Measurements from ENCODE around the gene BRIP1.

BRIP1 gene

DNA sequence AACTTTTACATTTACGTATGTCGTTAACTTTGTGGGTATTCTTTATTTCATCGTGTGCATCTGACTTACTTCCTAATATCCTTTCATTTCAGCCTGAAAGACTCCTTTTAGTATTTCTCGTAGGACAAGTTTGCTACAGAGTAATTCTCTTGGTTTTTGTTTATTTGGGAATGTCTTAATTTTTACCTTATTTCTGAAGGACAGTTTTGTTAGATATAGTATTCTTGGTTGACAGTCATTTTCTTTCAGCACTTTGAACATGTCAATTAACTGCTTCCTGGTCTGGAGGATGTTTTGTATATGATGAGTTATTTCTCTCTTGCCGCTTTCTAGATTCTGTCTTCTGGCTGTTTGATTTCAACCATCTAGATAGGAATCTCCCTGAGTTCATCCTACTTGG is 163.1 kb downstream of the BRIP1 start (continued):
- TF ChIP-seq, protein P1, sequence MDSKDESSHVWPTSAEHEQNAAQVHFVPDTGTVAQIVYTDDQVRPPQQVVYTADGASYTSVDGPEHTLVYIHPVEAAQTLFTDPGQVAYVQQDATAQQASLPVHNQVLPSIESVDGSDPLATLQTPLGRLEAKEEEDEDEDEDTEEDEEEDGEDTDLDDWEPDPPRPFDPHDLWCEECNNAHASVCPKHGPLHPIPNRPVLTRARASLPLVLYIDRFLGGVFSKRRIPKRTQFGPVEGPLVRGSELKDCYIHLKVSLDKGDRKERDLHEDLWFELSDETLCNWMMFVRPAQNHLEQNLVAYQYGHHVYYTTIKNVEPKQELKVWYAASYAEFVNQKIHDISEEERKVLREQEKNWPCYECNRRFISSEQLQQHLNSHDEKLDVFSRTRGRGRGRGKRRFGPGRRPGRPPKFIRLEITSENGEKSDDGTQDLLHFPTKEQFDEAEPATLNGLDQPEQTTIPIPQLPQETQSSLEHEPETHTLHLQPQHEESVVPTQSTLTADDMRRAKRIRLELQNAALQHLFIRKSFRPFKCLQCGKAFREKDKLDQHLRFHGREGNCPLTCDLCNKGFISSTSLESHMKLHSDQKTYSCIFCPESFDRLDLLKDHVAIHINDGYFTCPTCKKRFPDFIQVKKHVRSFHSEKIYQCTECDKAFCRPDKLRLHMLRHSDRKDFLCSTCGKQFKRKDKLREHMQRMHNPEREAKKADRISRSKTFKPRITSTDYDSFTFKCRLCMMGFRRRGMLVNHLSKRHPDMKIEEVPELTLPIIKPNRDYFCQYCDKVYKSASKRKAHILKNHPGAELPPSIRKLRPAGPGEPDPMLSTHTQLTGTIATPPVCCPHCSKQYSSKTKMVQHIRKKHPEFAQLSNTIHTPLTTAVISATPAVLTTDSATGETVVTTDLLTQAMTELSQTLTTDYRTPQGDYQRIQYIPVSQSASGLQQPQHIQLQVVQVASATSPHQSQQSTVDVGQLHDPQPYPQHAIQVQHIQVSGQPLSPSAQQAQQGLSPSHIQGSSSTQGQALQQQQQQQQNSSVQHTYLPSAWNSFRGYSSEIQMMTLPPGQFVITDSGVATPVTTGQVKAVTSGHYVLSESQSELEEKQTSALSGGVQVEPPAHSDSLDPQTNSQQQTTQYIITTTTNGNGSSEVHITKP (tag by site-specific recombination; IDR thresholded peaks at IDR 0.05): no peak
- TF ChIP-seq ZNF624 (tag by site-specific recombination; IDR thresholded peaks at IDR 0.05) (no peak), ZNF221 (tag by site-specific recombination; IDR thresholded peaks at IDR 0.05; ENCODE audit: borderline replicate concordance) (no peak), ZNF626 (tag by site-specific recombination; IDR thresholded peaks at IDR 0.05) (no peak)

DNA sequence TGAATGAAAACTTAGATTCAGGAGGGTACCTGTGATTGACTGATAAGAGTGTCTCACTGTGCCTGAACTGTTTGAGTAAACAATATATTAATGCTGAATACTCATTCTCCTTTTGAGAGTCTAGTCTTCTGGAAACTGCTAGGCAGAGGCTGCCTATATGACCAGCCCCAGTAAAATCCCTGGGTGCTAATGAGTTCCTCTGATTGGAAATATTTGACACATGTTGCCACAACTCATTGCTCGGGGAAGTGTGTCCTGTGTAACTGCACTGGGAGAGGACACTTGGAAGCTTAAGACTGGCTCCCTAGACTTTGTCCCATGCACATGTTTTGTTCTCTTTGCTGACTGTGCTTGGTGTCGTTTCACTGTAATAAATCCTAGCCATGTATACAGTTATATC is 163.6 kb downstream of the BRIP1 start:
- ChIA-PET POLR2A (no interaction called here), CTCF (interaction anchor here (0.6 kb wide), 1 partner anchor 63 kb away, joined by 6 read pairs; no protein-coding TSS in a partner anchor)
- Histone ChIP-seq H3K4me1 (ENCODE audit: control insufficient read depth, insufficient read depth, low read length) (no peaks in the 10 kb centered on the region), H3K4me3 (ENCODE audit: low read depth, low read length) (no peak overlapping the region), H3K36me3 (ENCODE audit: control insufficient read depth in 2 of 2, insufficient read depth in 1 of 2, low read length in 2 of 2) (no peaks in the 10 kb centered on the region), H3K27ac (ENCODE audit: extremely low read depth, low read depth, low read length) (no peak overlapping the region), H3K9me3 (ENCODE audit: control insufficient read depth, insufficient read depth, low read depth, low read length) (peaks cover 3% of the 10 kb centered on the region; the same call in 1 of the 2 replicates)
- TF ChIP-seq ZNF416 (tag by site-specific recombination; IDR thresholded peaks at IDR 0.05) (no peak), ZSCAN16 (tag by site-specific recombination; IDR thresholded peaks at IDR 0.05) (no peak), ZNF221 (tag by site-specific recombination; IDR thresholded peaks at IDR 0.05; ENCODE audit: borderline replicate concordance) (no peak), YY1 (tag by site-specific recombination; IDR thresholded peaks at IDR 0.05) (no peak), ZSCAN30 (tag by site-specific recombination; IDR thresholded peaks at IDR 0.05) (no peak), SP7 (tag by site-specific recombination; IDR thresholded peaks at IDR 0.05) (no peak), SCRT1 (tag by site-specific recombination; IDR thresholded peaks at IDR 0.05; ENCODE audit: borderline replicate concordance) (no peak), ZNF654 (tag by site-specific recombination; IDR thresholded peaks at IDR 0.05; ENCODE audit: low read depth) (no peak), ZNF114 (tag by site-specific recombination; IDR thresholded peaks at IDR 0.05) (no peak), ZNF239 (tag by site-specific recombination; IDR thresholded peaks at IDR 0.05) (no peak), ZNF549 (tag by site-specific recombination; IDR thresholded peaks at IDR 0.05) (no peak), ZFP3 (tag by site-specific recombination; IDR thresholded peaks at IDR 0.05; ENCODE audit: low read depth) (no peak)
- TF ChIP-seq, protein P2, sequence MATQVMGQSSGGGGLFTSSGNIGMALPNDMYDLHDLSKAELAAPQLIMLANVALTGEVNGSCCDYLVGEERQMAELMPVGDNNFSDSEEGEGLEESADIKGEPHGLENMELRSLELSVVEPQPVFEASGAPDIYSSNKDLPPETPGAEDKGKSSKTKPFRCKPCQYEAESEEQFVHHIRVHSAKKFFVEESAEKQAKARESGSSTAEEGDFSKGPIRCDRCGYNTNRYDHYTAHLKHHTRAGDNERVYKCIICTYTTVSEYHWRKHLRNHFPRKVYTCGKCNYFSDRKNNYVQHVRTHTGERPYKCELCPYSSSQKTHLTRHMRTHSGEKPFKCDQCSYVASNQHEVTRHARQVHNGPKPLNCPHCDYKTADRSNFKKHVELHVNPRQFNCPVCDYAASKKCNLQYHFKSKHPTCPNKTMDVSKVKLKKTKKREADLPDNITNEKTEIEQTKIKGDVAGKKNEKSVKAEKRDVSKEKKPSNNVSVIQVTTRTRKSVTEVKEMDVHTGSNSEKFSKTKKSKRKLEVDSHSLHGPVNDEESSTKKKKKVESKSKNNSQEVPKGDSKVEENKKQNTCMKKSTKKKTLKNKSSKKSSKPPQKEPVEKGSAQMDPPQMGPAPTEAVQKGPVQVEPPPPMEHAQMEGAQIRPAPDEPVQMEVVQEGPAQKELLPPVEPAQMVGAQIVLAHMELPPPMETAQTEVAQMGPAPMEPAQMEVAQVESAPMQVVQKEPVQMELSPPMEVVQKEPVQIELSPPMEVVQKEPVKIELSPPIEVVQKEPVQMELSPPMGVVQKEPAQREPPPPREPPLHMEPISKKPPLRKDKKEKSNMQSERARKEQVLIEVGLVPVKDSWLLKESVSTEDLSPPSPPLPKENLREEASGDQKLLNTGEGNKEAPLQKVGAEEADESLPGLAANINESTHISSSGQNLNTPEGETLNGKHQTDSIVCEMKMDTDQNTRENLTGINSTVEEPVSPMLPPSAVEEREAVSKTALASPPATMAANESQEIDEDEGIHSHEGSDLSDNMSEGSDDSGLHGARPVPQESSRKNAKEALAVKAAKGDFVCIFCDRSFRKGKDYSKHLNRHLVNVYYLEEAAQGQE (tag by site-specific recombination; IDR thresholded peaks at IDR 0.05): no peak

DNA sequence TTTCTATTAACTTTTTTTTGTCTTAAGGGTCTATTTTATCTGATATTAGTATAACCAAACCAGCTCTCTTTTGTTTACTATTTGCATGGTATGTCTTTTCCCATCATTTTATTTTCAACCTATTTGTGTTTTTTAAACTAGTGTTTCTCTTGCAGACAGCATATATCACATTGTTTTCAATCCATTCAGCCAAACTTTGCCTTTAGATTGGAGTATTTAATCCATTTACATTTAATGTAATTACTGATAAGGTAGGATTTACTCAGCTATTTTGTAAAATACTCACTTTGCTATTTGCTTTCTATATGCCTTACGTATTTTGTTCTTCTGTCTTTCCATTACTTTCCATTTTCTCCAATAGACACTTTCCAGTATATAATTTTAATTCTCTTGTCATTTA is 164.3 kb downstream of the BRIP1 start:
- H3K9me3 ChIP-seq (ENCODE audit: control insufficient read depth, insufficient read depth, low read depth, low read length): peaks cover 3% of the 10 kb centered on the region; the same call in 1 of the 2 replicates
- H3K4me1 ChIP-seq (ENCODE audit: control insufficient read depth, insufficient read depth, low read length): no peaks in the 10 kb centered on the region
- no peak for TF ChIP-seq ZNF266 (tag by site-specific recombination; IDR thresholded peaks at IDR 0.05; ENCODE audit: low read depth)
- no peak for TF ChIP-seq ZNF624 (tag by site-specific recombination; IDR thresholded peaks at IDR 0.05)
- TF ChIP-seq ZNF354C (tag by site-specific recombination; IDR thresholded peaks at IDR 0.05; ENCODE audit: borderline replicate concordance, low read depth): no peak
- 0 out of 2 replicates have a peak, but pooled peaks have one; percentile 5 for TF ChIP-seq ZNF555 (tag by site-specific recombination; conservative IDR thresholded peaks at IDR 0.05)
- TF ChIP-seq YY1 (tag by site-specific recombination; IDR thresholded peaks at IDR 0.05): no peak
- peak; percentile 61 for TF ChIP-seq SETDB1 (IDR thresholded peaks at IDR 0.05; ENCODE audit: insufficient read length, low read length)
- no peak for TF ChIP-seq ZNF423 (tag by site-specific recombination; IDR thresholded peaks at IDR 0.05)
- no peak for TF ChIP-seq ZNF16 (tag by site-specific recombination; IDR thresholded peaks at IDR 0.05; ENCODE audit: low read depth)
- TF ChIP-seq ZNF155 (tag by site-specific recombination; IDR thresholded peaks at IDR 0.05): no peak
- TF ChIP-seq ZNF560 (tag by site-specific recombination; IDR thresholded peaks at IDR 0.05; ENCODE audit: borderline replicate concordance): no peak
- TF ChIP-seq, protein P3, sequence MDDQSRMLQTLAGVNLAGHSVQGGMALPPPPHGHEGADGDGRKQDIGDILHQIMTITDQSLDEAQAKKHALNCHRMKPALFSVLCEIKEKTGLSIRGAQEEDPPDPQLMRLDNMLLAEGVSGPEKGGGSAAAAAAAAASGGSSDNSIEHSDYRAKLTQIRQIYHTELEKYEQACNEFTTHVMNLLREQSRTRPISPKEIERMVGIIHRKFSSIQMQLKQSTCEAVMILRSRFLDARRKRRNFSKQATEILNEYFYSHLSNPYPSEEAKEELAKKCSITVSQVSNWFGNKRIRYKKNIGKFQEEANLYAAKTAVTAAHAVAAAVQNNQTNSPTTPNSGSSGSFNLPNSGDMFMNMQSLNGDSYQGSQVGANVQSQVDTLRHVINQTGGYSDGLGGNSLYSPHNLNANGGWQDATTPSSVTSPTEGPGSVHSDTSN (CRISPR knock-in tag; IDR thresholded peaks at IDR 0.05): no peak
- H3K4me3 ChIP-seq (ENCODE audit: low read depth, low read length): no peak overlapping the region
- ChIA-PET CTCF (interaction anchor here (0.6 kb wide), 1 partner anchor 493 kb away, joined by 4 read pairs; no protein-coding TSS in a partner anchor), POLR2A (no interaction called here)
- no peak overlapping the region for H3K27ac ChIP-seq (ENCODE audit: extremely low read depth, low read depth, low read length)
- H3K36me3 ChIP-seq (ENCODE audit: control insufficient read depth in 2 of 2, insufficient read depth in 1 of 2, low read length in 2 of 2): no peaks in the 10 kb centered on the region
